HPDE6-E6E7 (cell line): ENCODE measurements around the gene NFATC2.
"Not testable (repeated sequence)": the region's sequence is repeated elsewhere in the genome, so short reads cannot be mapped to it uniquely, and the experiment has no call there.

Experiments used
- DNase-seq: peaks from one replicate; pipeline ENCODE4 v3.0.0; 2011; ENCODE audit warnings: missing footprints; ENCODE audit errors: extremely low spot score

Gene NFATC2

GRCh38 chr20:51568533-51568932 is 26.0 kb upstream of the NFATC2 start:
- DNase-seq, result not testable (repeated sequence)

- DNase-seq, result no peak
Observed at GRCh38 chr20:51567622-51568021, 25.1 kb upstream of the NFATC2 start.

- no peak for DNase-seq
Observed at GRCh38 chr20:51566594-51566993, 24.1 kb upstream of the NFATC2 start.

- no peak for DNase-seq
Observed at GRCh38 chr20:51565298-51566144, 23.0 kb upstream of the NFATC2 start.

- DNase-seq, result peak; percentile 57
Observed at GRCh38 chr20:51563486-51564332, 21.2 kb upstream of the NFATC2 start.

GRCh38 chr20:51563174-51563485 is 20.6 kb upstream of the NFATC2 start:
- no peak for DNase-seq

- DNase-seq, result peak; percentile 65
Observed at GRCh38 chr20:51562332-51563173, 20.0 kb upstream of the NFATC2 start.

GRCh38 chr20:51562027-51562331 is 19.5 kb upstream of the NFATC2 start:
- DNase-seq, result no peak

GRCh38 chr20:51560550-51561307 is 18.2 kb upstream of the NFATC2 start:
- no peak for DNase-seq

GRCh38 chr20:51560042-51560441 is 17.5 kb upstream of the NFATC2 start:
- no peak for DNase-seq

- DNase-seq, result peak; percentile 69
Observed at GRCh38 chr20:51554538-51555165, 12.1 kb upstream of the NFATC2 start.

- no peak for DNase-seq
Observed at GRCh38 chr20:51553897-51554486, 11.5 kb upstream of the NFATC2 start.

GRCh38 chr20:51551186-51551585 is 8.7 kb upstream of the NFATC2 start:
- no peak for DNase-seq

- DNase-seq, result no peak
Observed at GRCh38 chr20:51549474-51549873, 7.0 kb upstream of the NFATC2 start.

GRCh38 chr20:51547951-51548350 is 5.4 kb upstream of the NFATC2 start:
- DNase-seq, result no peak

GRCh38 chr20:51545515-51545914 is 3.0 kb upstream of the NFATC2 start:
- no peak for DNase-seq

- no peak for DNase-seq
Observed at GRCh38 chr20:51543422-51543788, 886 bp upstream of the NFATC2 start.

GRCh38 chr20:51542033-51542570 is 417 bp downstream of the NFATC2 start:
- DNase-seq, result no peak

- DNase-seq, result no peak
Observed at GRCh38 chr20:51541189-51542032, 1.1 kb downstream of the NFATC2 start.
